Liver (tissue), 3 donors: Measurements from ENCODE around the gene KRT85.

Experiments used
- ATF3 ChIP-seq: IDR thresholded peaks from 2 replicates; pipeline ENCODE4 v1.6.1; 2016; ENCODE audit warnings: antibody characterized with exemption
- FOXA2 ChIP-seq: IDR thresholded peaks from 2 replicates; pipeline ENCODE4 v1.6.1; 2016; ENCODE audit warnings: antibody characterized with exemption
- REST ChIP-seq: IDR thresholded peaks from 2 replicates; pipeline ENCODE4 v1.6.1; 2016; ENCODE audit warnings: antibody characterized with exemption, mild to moderate bottlenecking
- SP1 ChIP-seq: IDR thresholded peaks from 2 replicates; pipeline ENCODE4 v1.6.1; 2018; ENCODE audit warnings: antibody characterized with exemption, mild to moderate bottlenecking
- TAF1 ChIP-seq: conservative IDR thresholded peaks from 2 replicates; pipeline ENCODE4 v1.6.1; 2016; ENCODE audit warnings: antibody characterized with exemption, mild to moderate bottlenecking
- YY1 ChIP-seq: IDR thresholded peaks from 2 replicates; pipeline ENCODE4 v1.6.1; 2016; ENCODE audit warnings: antibody characterized with exemption, mild to moderate bottlenecking
- TF ChIP-seq, protein P1 (sequence below): fragments of 150-350 bp; IDR thresholded peaks from 2 replicates; pipeline ENCODE4 v1.5.1; 2017; ENCODE audit warnings: improper control_type of control experiment, low read depth, low read length; ENCODE audit not compliant: missing input control
- donor health status: healthy.
- donor health status: healthy.

GRCh38 chr12:52364061-52364460, 3.2 kb downstream of the KRT85 start:
- TF ChIP-seq, protein P1, sequence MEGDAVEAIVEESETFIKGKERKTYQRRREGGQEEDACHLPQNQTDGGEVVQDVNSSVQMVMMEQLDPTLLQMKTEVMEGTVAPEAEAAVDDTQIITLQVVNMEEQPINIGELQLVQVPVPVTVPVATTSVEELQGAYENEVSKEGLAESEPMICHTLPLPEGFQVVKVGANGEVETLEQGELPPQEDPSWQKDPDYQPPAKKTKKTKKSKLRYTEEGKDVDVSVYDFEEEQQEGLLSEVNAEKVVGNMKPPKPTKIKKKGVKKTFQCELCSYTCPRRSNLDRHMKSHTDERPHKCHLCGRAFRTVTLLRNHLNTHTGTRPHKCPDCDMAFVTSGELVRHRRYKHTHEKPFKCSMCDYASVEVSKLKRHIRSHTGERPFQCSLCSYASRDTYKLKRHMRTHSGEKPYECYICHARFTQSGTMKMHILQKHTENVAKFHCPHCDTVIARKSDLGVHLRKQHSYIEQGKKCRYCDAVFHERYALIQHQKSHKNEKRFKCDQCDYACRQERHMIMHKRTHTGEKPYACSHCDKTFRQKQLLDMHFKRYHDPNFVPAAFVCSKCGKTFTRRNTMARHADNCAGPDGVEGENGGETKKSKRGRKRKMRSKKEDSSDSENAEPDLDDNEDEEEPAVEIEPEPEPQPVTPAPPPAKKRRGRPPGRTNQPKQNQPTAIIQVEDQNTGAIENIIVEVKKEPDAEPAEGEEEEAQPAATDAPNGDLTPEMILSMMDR, result no peak
- TF ChIP-seq YY1 (no peak), REST (no peak), TAF1 (no peak), FOXA2 (no peak), ATF3 (no peak), SP1 (no peak)
